ENCODE data around the gene OPRD1.
"Not testable (repeated sequence)": the region's sequence is repeated elsewhere in the genome, so short reads cannot be mapped to it uniquely, and the experiment has no call there.

Gene OPRD1

DNA sequence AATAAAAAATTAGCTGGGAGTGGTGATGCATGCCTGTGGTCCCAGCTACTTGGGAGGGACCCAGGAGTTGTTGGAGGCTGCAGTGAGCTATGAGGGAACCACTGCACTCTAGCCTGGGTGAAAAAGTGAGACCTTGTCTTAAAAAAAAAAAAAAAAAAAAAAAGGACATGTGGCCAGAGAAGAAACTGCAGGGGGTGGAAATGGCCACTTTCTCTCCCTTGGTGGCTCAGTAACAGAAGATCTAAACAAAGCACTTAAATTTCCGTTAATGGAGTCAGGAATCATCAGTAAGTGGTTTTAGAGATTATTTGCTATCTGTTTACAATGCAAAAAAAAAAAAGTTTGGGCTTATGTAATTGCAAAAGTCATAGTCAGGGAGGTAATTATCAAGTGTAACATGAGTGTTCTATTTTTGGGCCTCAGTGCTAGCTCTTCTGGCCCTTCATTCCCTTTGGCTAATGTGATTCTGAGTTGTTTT, 19.3 kb upstream of the OPRD1 start:
- TF ChIP-seq, protein P1, sequence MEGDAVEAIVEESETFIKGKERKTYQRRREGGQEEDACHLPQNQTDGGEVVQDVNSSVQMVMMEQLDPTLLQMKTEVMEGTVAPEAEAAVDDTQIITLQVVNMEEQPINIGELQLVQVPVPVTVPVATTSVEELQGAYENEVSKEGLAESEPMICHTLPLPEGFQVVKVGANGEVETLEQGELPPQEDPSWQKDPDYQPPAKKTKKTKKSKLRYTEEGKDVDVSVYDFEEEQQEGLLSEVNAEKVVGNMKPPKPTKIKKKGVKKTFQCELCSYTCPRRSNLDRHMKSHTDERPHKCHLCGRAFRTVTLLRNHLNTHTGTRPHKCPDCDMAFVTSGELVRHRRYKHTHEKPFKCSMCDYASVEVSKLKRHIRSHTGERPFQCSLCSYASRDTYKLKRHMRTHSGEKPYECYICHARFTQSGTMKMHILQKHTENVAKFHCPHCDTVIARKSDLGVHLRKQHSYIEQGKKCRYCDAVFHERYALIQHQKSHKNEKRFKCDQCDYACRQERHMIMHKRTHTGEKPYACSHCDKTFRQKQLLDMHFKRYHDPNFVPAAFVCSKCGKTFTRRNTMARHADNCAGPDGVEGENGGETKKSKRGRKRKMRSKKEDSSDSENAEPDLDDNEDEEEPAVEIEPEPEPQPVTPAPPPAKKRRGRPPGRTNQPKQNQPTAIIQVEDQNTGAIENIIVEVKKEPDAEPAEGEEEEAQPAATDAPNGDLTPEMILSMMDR (IDR thresholded peaks at IDR 0.05), result no peak
- no peaks in the 10 kb centered on the region for H3K36me3 ChIP-seq
- H3K4me3 ChIP-seq, result no peak overlapping the region
- no peaks in the 10 kb centered on the region for H3K9me3 ChIP-seq
- no peaks in the 10 kb centered on the region for H3K4me1 ChIP-seq
- intact Hi-C loops (cut with DNase I; ENCODE audit: low total_unique reads), result loop anchor here (10.0 kb wide), 2 partner anchors 62 to 242 kb away; no protein-coding TSS in a partner anchor
- no peak overlapping the region for H3K27ac ChIP-seq
- DNase-seq, result no peak
- H3K27me3 ChIP-seq, result peaks cover 0 to 25% of the 10 kb centered on the region in 2 donors

- H3K27ac ChIP-seq, H3K9me3 ChIP-seq, H3K4me3 ChIP-seq, DNase-seq, H3K36me3 ChIP-seq, H3K4me1 ChIP-seq: not testable (repeated sequence)
- peaks cover 0 to 26% of the 10 kb centered on the region in 2 donors for H3K27me3 ChIP-seq
- intact Hi-C loops (cut with DNase I; ENCODE audit: low total_unique reads), result loop anchor here (10.0 kb wide), 2 partner anchors 60 to 240 kb away; no protein-coding TSS in a partner anchor
These were observed 17.4 kb upstream of the OPRD1 start for GRCh38 chr1:28794582-28794981.

- H3K36me3 ChIP-seq, result no peaks in the 10 kb centered on the region
- H3K9me3 ChIP-seq, result no peaks in the 10 kb centered on the region
- intact Hi-C loops (cut with DNase I; ENCODE audit: low total_unique reads), result loop anchor here (10.0 kb wide), 2 partner anchors 58 to 238 kb away; no protein-coding TSS in a partner anchor
- H3K4me3 ChIP-seq, result no peak overlapping the region
- DNase-seq, result no peak
- peaks cover 0 to 28% of the 10 kb centered on the region in 2 donors for H3K27me3 ChIP-seq
- TF ChIP-seq, protein P1 (IDR thresholded peaks at IDR 0.05), result no peak
- no peaks in the 10 kb centered on the region for H3K4me1 ChIP-seq
- no peak overlapping the region for H3K27ac ChIP-seq
These were observed 15.4 kb upstream of the OPRD1 start for GRCh38 chr1:28796352-28797211.

- intact Hi-C loops (cut with DNase I; ENCODE audit: low total_unique reads), result no loop called here
- TF ChIP-seq, protein P1 (IDR thresholded peaks at IDR 0.05), result no peak
These were observed 11.6 kb upstream of the OPRD1 start for GRCh38 chr1:28800324-28800723.

GRCh38 chr1:28801461-28801860, 10.5 kb upstream of the OPRD1 start:
- intact Hi-C loops (cut with DNase I; ENCODE audit: low total_unique reads), result no loop called here
- peaks cover 0 to 9% of the 10 kb centered on the region in 2 donors for H3K27me3 ChIP-seq
- no peak overlapping the region for H3K27ac ChIP-seq

More at GRCh38 chr1:28800324-28800723, 11.6 kb upstream of the OPRD1 start:
- Histone ChIP-seq H3K4me3 (no peak overlapping the region), H3K27ac (no peak overlapping the region), H3K36me3 (no peaks in the 10 kb centered on the region), H3K4me1 (no peaks in the 10 kb centered on the region), H3K27me3 (peaks cover 0 to 17% of the 10 kb centered on the region in 2 donors), H3K9me3 (no peaks in the 10 kb centered on the region)
- no peak for DNase-seq

More at GRCh38 chr1:28801461-28801860, 10.5 kb upstream of the OPRD1 start:
- Histone ChIP-seq H3K36me3 (no peaks in the 10 kb centered on the region), H3K4me1 (no peaks in the 10 kb centered on the region), H3K4me3 (no peak overlapping the region), H3K9me3 (no peaks in the 10 kb centered on the region)
- TF ChIP-seq, protein P1 (IDR thresholded peaks at IDR 0.05), result no peak
- DNase-seq, result no peak
